HepG2 (cell line): ENCODE data around the gene HYAL2. TPM values are rescaled to one million over a fixed set of nuclear protein-coding genes. Genes with fewer than 3 reads are reported as not detected.

Experiments used
- CHCHD3 ChIP-seq: sonication (generic); formaldehyde crosslinking; IDR thresholded peaks from 2 replicates; pipeline ENCODE4 v1.8.0; 2022; ENCODE audit warnings: mild to moderate bottlenecking, missing genetic modification reagents, moderate library complexity
- CSRNP2 ChIP-seq: sonication (generic); formaldehyde crosslinking; conservative IDR thresholded peaks from 2 replicates; pipeline ENCODE4 v1.8.0; 2022; ENCODE audit warnings: low read depth, missing genetic modification reagents
- HMG20A ChIP-seq: IDR thresholded peaks from 2 replicates; pipeline ENCODE4 v1.6.1; 2016; ENCODE audit warnings: borderline replicate concordance
- HNF1B ChIP-seq: sonication (generic); formaldehyde crosslinking; IDR thresholded peaks from 2 replicates; pipeline ENCODE4 v1.5.1; 2020; ENCODE audit warnings: mild to moderate bottlenecking, moderate library complexity, missing genetic modification reagents
- MED8 ChIP-seq: sonication (generic); formaldehyde crosslinking; IDR thresholded peaks from 2 replicates; pipeline ENCODE4 v1.8.1; 2023; ENCODE audit warnings: mild to moderate bottlenecking, missing genetic modification reagents; ENCODE audit not compliant: insufficient replicate concordance
- NFE2L1 ChIP-seq: sonication (generic); formaldehyde crosslinking; IDR thresholded peaks from 2 replicates; pipeline ENCODE4 v1.4.0; 2020; ENCODE audit warnings: missing genetic modification reagents, mild to moderate bottlenecking, borderline replicate concordance
- REXO4 ChIP-seq: sonication (generic); formaldehyde crosslinking; IDR thresholded peaks from 2 replicates; pipeline ENCODE4 v1.8.0; 2022; ENCODE audit warnings: missing genetic modification reagents, mild to moderate bottlenecking, borderline replicate concordance
- SP5 ChIP-seq: IDR thresholded peaks from 2 replicates; pipeline ENCODE4 v1.6.1; 2016; ENCODE audit warnings: low read depth, borderline replicate concordance
- THYN1 ChIP-seq: sonication (generic); formaldehyde crosslinking; IDR thresholded peaks from 2 replicates; pipeline ENCODE4 v1.8.1; 2023; ENCODE audit warnings: low read depth, mild to moderate bottlenecking, moderate library complexity, missing genetic modification reagents, borderline replicate concordance
- ZBTB4 ChIP-seq: sonication (generic); formaldehyde crosslinking; IDR thresholded peaks from 2 replicates; pipeline ENCODE4 v1.4.0; 2020; ENCODE audit warnings: missing genetic modification reagents, mild to moderate bottlenecking, borderline replicate concordance
- ZNF260 ChIP-seq: sonication (generic); formaldehyde crosslinking; IDR thresholded peaks from 2 replicates; pipeline ENCODE4 v1.4.0; 2020; ENCODE audit warnings: missing genetic modification reagents, low read depth, mild to moderate bottlenecking, borderline replicate concordance
- ZNF275 ChIP-seq: sonication (generic); formaldehyde crosslinking; IDR thresholded peaks from 2 replicates; pipeline ENCODE4 v1.8.0; 2022; ENCODE audit warnings: missing genetic modification reagents, mild to moderate bottlenecking, inconsistent platforms, borderline replicate concordance
- ZNF276 ChIP-seq: sonication (generic); formaldehyde crosslinking; IDR thresholded peaks from 2 replicates; pipeline ENCODE4 v1.4.0; 2020; ENCODE audit warnings: mild to moderate bottlenecking, low read depth, missing genetic modification reagents
- ZNF484 ChIP-seq: sonication (generic); formaldehyde crosslinking; IDR thresholded peaks from 2 replicates; pipeline ENCODE4 v1.5.1; 2020; ENCODE audit warnings: mild to moderate bottlenecking, low read depth, missing genetic modification reagents, borderline replicate concordance
- ZNF589 ChIP-seq: sonication (generic); formaldehyde crosslinking; conservative IDR thresholded peaks from 2 replicates; pipeline ENCODE4 v1.8.0; 2022; ENCODE audit warnings: mild to moderate bottlenecking, moderate library complexity, missing genetic modification reagents
- ZNF672 ChIP-seq: sonication (generic); formaldehyde crosslinking; IDR thresholded peaks from 2 replicates; pipeline ENCODE4 v1.8.1; 2022; ENCODE audit warnings: missing genetic modification reagents
- ZSCAN20 ChIP-seq: sonication (generic); formaldehyde crosslinking; IDR thresholded peaks from 2 replicates; pipeline ENCODE4 v1.4.0; 2020; ENCODE audit warnings: missing genetic modification reagents, mild to moderate bottlenecking, borderline replicate concordance
- polyA plus RNA-seq, 8 experiments: library from polyadenylated mRNA; depleted of rRNA in 3 of 8; stranded (reverse) in 7 of 8; unstranded in 1 of 8; fragments of >200 nt; fragmentation: Illumina TruSeq in 4 of 8; extraction: Trizol in 4 of 8; gene quantifications; 2 replicates each; pipeline versions ENCODE4 v1.2.1 to v1.2.3, GENCODE V29; 2011 to 2016; ENCODE audit warnings: low read depth in 4 of 8, missing spikeins in 1 of 8, mixed read lengths in 1 of 8; ENCODE audit not compliant: insufficient read depth in 1 of 8
- total RNA-seq, 5 experiments: library from RNA; depleted of rRNA; stranded (reverse); fragments of >200 nt; fragmentation: Illumina TruSeq; extraction: Trizol; gene quantifications; 2 replicates each; pipeline ENCODE4 v1.2.3, GENCODE V29; 2016; ENCODE audit warnings: low read depth in 1 of 5

HYAL2 gene
- total and polyA plus RNA-seq, 2 of the 13 experiments (the other 11 are each of a cell fraction or from before 2014, with no cell fraction given) = 76.2 to 102 TPM

GRCh38 chr3:50336452-50337174, 14.1 kb upstream of the HYAL2 start (continued):
- TF ChIP-seq ZNF484 (CRISPR knock-in tag) (no peak), MED8 (CRISPR knock-in tag) (no peak), NFE2L1 (0 out of 2 replicates have a peak, but pooled peaks have one; percentile 36), REXO4 (CRISPR knock-in tag) (0 out of 2 replicates have a peak, but pooled peaks have one; percentile 50), ZNF275 (CRISPR knock-in tag) (no peak), HMG20A (CRISPR knock-in tag) (no peak), ZNF672 (CRISPR knock-in tag) (peak; percentile 38; the same call in 1 of the 2 replicates), HNF1B (CRISPR knock-in tag) (0 out of 2 replicates have a peak, but pooled peaks have one; percentile 1), CSRNP2 (CRISPR knock-in tag) (peak; percentile 81; the same call in 1 of the 2 replicates), ZNF276 (CRISPR knock-in tag) (no peak), ZSCAN20 (CRISPR knock-in tag) (peak; percentile 81; the same call in 1 of the 2 replicates), THYN1 (CRISPR knock-in tag) (no peak), ZBTB4 (CRISPR knock-in tag) (0 out of 2 replicates have a peak, but pooled peaks have one; percentile 4), ZNF260 (no peak), SP5 (CRISPR knock-in tag) (no peak), ZNF589 (no peak), CHCHD3 (CRISPR knock-in tag) (0 out of 2 replicates have a peak, but pooled peaks have one; percentile 33)
